T-cell (primary cell): Measurements from ENCODE around the gene PDZD7. TPM values are rescaled to one million over a fixed set of nuclear protein-coding genes. Genes with fewer than 3 reads are reported as not detected.
"Not testable (repeated sequence)": the region's sequence is repeated elsewhere in the genome, so short reads cannot be mapped to it uniquely, and the experiment has no call there.

ENCODE experiments used
- ATAC-seq, 4 experiments: fragments of 200-7000 bp in 3 of 4; fragments of 150-1000 bp in 1 of 4; cut with Tn5 transposase; replicated peaks in 1 of 4; 1 replicate in 3 of 4; 2 replicates in 1 of 4; pipeline ENCODE4 v1.10.0; 2021; ENCODE audit warnings: moderate library complexity in 3 of 4, mild to moderate bottlenecking in 2 of 4, moderate number of reproducible peaks in 1 of 4
- CTCF ChIA-PET, 2 donors: fragments of 300-600 bp; sonication (Branson Sonifier 250); formaldehyde crosslinking; loops; one replicate each; lab custom pipeline; 2022; ENCODE audit warnings: antibody characterized with exemption in 2 of 2; lab: Charles Lee
- POLR2A ChIA-PET, 2 donors: fragments of 300-600 bp; sonication (Branson Sonifier 250); formaldehyde crosslinking; loops; one replicate each; lab custom pipeline; 2022; ENCODE audit warnings: antibody characterized with exemption in 2 of 2; lab: Charles Lee
- DNase-seq, 35 experiments: peaks; one replicate each; pipeline versions ENCODE4 v3.0.0 to v3.0.0-alpha.2; 2013 to 2023
- H3K27ac ChIP-seq: one replicate; pipeline ENCODE4 v1.5.1; 2013; ENCODE audit warnings: low read length
- H3K27me3 ChIP-seq, 2 experiments: replicated peaks in 1 of 2; 1 replicate in 1 of 2; 2 replicates in 1 of 2; pipeline versions ENCODE4 v1.6.1 to v1.7.0; 2013; ENCODE audit warnings: low read length in 1 of 2, mixed read lengths in 1 of 2; ENCODE audit not compliant: control insufficient read depth in 2 of 2, insufficient read depth in 2 of 2; ENCODE audit errors: extremely low read depth in 1 of 2
- H3K36me3 ChIP-seq, 2 donors: 1 replicate in 1 of 2; 2 replicates in 1 of 2; pipeline versions ENCODE4 v1.6.1 to v1.7.0; 2013; ENCODE audit warnings: low read length in 1 of 2; ENCODE audit not compliant: control insufficient read depth in 2 of 2, insufficient read depth in 1 of 2; ENCODE audit errors: extremely low read depth in 1 of 2
- H3K4me1 ChIP-seq, 2 experiments: 1 replicate in 1 of 2; 2 replicates in 1 of 2; pipeline versions ENCODE4 v1.6.1 to v1.7.0; 2013; ENCODE audit warnings: low read length in 2 of 2, mixed read lengths in 1 of 2; ENCODE audit not compliant: insufficient read depth in 2 of 2, control insufficient read depth in 1 of 2; ENCODE audit errors: extremely low read depth in 1 of 2
- H3K4me3 ChIP-seq, 2 donors: 1 replicate in 1 of 2; 2 replicates in 1 of 2; pipeline versions ENCODE4 v1.5.1 to v1.7.0; 2013; ENCODE audit warnings: mild to moderate bottlenecking in 2 of 2, low read length in 1 of 2, moderate library complexity in 1 of 2; ENCODE audit not compliant: control insufficient read depth in 1 of 2; ENCODE audit errors: extremely low read depth in 1 of 2
- H3K9me3 ChIP-seq: 2 replicates; pipeline ENCODE4 v1.7.0; 2013
- H3K27ac Mint-ChIP-seq, 2 donors: one replicate each; pipeline ENCODE4 v1.8.0; 2020 to 2021; ENCODE audit warnings: mild to moderate bottlenecking in 2 of 2, mixed read lengths in 2 of 2
- H3K27me3 Mint-ChIP-seq, 2 donors: one replicate each; pipeline ENCODE4 v1.8.0; 2021 to 2022; ENCODE audit warnings: mixed read lengths in 2 of 2
- H3K36me3 Mint-ChIP-seq: one replicate; pipeline ENCODE4 v1.8.0; 2021; ENCODE audit warnings: mixed read lengths
- H3K4me1 Mint-ChIP-seq, 3 donors: one replicate each; pipeline ENCODE4 v1.8.0; 2020 to 2022; ENCODE audit warnings: mixed read lengths in 3 of 3, mild to moderate bottlenecking in 1 of 3
- H3K4me3 Mint-ChIP-seq, 3 donors: one replicate each; pipeline ENCODE4 v1.8.0; 2020 to 2022; ENCODE audit warnings: mild to moderate bottlenecking in 3 of 3, mixed read lengths in 3 of 3, moderate library complexity in 3 of 3
- H3K9me3 Mint-ChIP-seq, 3 donors: one replicate each; pipeline ENCODE4 v1.8.0; 2020 to 2022; ENCODE audit warnings: mixed read lengths in 3 of 3
- WGBS: methylation state at CpG from one replicate; pipeline ENCODE4 v1.1.5; 2013; ENCODE audit warnings: missing lambda C conversion rate; ENCODE audit not compliant: insufficient coverage; 5-methylcytosine and 5-hydroxymethylcytosine counted together
- total RNA-seq, 35 experiments: library from RNA in 6 of 35; stranded (reverse) in 6 of 35; fragments of 120-200 nt in 1 of 35; gene quantifications; one replicate each; pipeline versions ENCODE4 v1.2.1 to v1.2.4 and lab custom pipeline; 2013 to 2026

Gene PDZD7
- total RNA-seq, 5 donors from 2014 or later (not counting 1 experiment from before 2014, with no cell fraction given) = 1.7 to 2.7 (median 2.3) TPM

DNA sequence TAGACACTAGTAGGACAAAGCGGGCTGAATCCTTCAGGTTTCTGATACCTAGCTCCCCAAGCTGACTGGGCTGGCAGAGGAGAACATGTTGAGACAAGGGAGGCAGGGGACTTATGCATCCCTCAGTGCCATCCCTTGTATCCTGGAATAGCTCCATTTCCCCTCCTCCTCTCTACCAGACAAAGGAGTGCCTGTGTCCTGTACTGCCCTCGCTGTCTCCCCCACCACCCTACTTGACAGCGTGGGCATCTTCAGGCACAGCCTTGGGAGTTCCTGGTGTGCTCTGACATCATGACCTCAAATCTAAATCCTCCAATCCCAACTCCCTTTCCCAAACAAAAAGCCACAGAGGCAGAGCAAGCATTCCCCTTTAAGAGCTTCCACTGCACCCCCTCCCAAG is 9.1 kb upstream of the PDZD7 start:
- ATAC-seq (no peak), DNase-seq (no peak)
- Mint-ChIP-seq H3K27me3 (no peaks in the 10 kb centered on the region), H3K4me1 (peaks cover 23 to 31% (median 26%) of the 10 kb centered on the region in 3 donors), H3K36me3 (peaks cover 31% of the 10 kb centered on the region), H3K27ac (no peak overlapping the region), H3K4me3 (no peak overlapping the region), H3K9me3 (no peaks in the 10 kb centered on the region)
- peaks cover 13 to 43% of the 10 kb centered on the region in 2 donors for H3K36me3 ChIP-seq
- 84% methylated on average over 2 of the region's 3 CpGs for WGBS
- H3K4me3 ChIP-seq = no peak overlapping the region
- POLR2A ChIA-PET = no interaction called here
- H3K4me1 ChIP-seq = peaks cover 5 to 22% of the 10 kb centered on the region in 2 experiments
- CTCF ChIA-PET = interaction anchor here (1.3 to 2.1 kb wide), 2 partner anchors 10 to 11 kb away, joined by 4 to 20 read pairs; no protein-coding TSS in a partner anchor
- H3K27ac ChIP-seq = no peak overlapping the region
- H3K27me3 ChIP-seq = peaks cover 2 to 3% of the 10 kb centered on the region in 2 experiments
- H3K9me3 ChIP-seq = no peaks in the 10 kb centered on the region

DNA sequence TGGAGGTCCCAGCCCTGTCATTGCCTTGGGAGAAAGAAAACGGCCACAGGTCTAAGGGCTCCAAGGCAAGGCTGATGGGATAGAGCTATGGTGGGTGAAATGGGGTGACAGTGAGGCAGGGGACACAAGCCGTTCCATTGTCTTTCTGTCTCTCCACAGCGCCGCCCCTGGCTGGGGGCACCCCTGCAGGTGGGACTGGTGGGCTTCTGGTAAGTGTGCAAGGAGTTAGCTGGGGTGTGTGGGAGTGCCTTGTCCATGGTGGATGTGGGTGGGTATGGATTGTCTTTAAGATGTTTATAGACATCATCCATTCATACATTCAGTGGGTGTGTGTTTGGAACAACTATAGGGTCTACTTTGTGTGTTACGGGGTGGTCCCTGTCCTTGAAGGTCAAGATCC is 7.6 kb upstream of the PDZD7 start:
- Histone ChIP-seq H3K27me3 (peaks cover 0 to 3% of the 10 kb centered on the region in 2 experiments), H3K9me3 (no peaks in the 10 kb centered on the region), H3K4me1 (peaks cover 5 to 22% of the 10 kb centered on the region in 2 experiments), H3K4me3 (no peak overlapping the region), H3K36me3 (peaks cover 13 to 50% of the 10 kb centered on the region in 2 donors), H3K27ac (no peak overlapping the region)
- no peak overlapping the region for H3K27ac Mint-ChIP-seq
- H3K9me3 Mint-ChIP-seq = no peaks in the 10 kb centered on the region
- H3K27me3 Mint-ChIP-seq = no peaks in the 10 kb centered on the region
- POLR2A ChIA-PET = no interaction called here
- H3K4me3 Mint-ChIP-seq = no peak overlapping the region
- H3K4me1 Mint-ChIP-seq = peaks cover 27 to 29% (median 29%) of the 10 kb centered on the region in 3 donors
- ATAC-seq = no peak
- peaks cover 36% of the 10 kb centered on the region for H3K36me3 Mint-ChIP-seq
- 96% methylated on average over 4 of the region's 5 CpGs for WGBS
- no peak for DNase-seq
- CTCF ChIA-PET = interaction anchor here in 1 of 2 donors (1.1 kb wide), 1 partner anchor 12 kb away, joined by 3 read pairs; no protein-coding TSS in a partner anchor

DNA sequence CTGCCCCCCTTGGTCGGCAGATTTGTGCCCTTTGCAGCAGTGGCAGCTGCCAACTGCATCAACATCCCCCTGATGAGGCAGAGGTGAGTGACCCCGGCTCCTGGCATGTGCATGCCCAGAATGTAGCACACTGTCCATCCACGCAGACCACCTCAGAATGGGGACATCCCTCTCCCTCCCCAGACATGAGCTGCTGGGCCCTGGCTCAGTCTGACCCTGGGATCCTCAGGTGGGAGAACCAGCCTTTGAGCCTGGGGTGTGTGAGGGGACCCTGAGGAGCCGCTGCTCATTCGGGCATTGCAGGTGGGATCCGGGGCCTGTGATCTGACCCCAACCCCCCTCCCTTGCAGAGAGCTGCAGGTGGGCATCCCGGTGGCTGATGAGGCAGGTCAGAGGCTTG is 5.8 kb upstream of the PDZD7 start:
- Mint-ChIP-seq H3K27ac (peak overlapping the region in 1 of 2 donors; percentile 11), H3K9me3 (no peaks in the 10 kb centered on the region), H3K27me3 (no peaks in the 10 kb centered on the region), H3K36me3 (peaks cover 36% of the 10 kb centered on the region), H3K4me1 (peaks cover 21 to 27% (median 23%) of the 10 kb centered on the region in 3 donors), H3K4me3 (no peak overlapping the region)
- peaks cover 5 to 20% of the 10 kb centered on the region in 2 experiments for H3K4me1 ChIP-seq
- no peaks in the 10 kb centered on the region for H3K9me3 ChIP-seq
- ChIA-PET CTCF (interaction anchor here in 1 of 2 donors (0.6 kb wide), 1 partner anchor 20 kb away, joined by 3 read pairs; no protein-coding TSS in a partner anchor), POLR2A (no interaction called here)
- WGBS = 79% methylated on average over 2 of the region's 7 CpGs
- H3K36me3 ChIP-seq = peaks cover 13 to 50% of the 10 kb centered on the region in 2 donors
- DNase-seq (no peak), ATAC-seq (no peak)
- no peak overlapping the region for H3K4me3 ChIP-seq
- H3K27ac ChIP-seq = no peak overlapping the region
- H3K27me3 ChIP-seq = no peaks in the 10 kb centered on the region

DNA sequence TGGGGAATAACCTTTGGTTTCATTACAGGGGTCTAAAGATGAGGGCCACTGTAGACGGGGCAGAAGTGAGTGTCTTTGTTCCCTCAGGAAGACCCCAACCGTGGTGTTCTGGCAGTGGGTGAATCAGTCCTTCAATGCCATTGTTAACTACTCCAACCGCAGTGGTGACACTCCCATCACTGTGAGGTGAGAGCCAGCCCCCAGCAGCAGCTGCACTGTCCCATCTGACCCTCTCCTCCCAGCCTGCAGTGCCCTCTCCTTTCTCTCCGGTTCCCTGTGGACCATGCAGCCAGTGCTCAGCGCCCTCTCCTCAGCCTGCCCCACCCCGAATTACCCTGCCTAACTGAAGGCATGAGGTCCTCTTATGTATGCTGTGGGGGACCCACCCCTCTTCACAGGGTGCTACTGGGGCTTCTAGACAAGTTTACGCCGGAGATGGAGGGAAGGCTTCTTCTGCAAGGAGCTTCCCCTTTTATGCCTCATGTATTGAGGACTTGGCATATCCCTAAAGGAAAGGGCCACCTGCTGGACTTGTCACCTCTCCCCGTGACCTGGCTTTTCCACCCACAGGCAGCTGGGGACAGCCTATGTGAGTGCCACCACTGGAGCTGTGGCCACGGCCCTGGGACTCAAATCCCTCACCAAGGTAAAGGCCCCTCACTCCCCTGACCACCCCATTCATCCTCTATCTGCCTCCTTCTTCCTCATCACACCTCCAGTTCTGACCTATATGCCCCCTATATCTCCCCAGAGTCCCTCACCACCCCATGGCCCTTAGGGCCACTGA is 5.2 kb upstream of the PDZD7 start:
- H3K9me3 Mint-ChIP-seq = no peaks in the 10 kb centered on the region
- no peaks in the 10 kb centered on the region for H3K27me3 Mint-ChIP-seq
- ChIA-PET POLR2A (no interaction called here), CTCF (interaction anchor here in 1 of 2 donors (0.6 kb wide), 1 partner anchor 19 kb away, joined by 3 read pairs; no protein-coding TSS in a partner anchor)
- peaks cover 17 to 27% (median 18%) of the 10 kb centered on the region in 3 donors for H3K4me1 Mint-ChIP-seq
- Histone ChIP-seq H3K4me3 (no peak overlapping the region), H3K27me3 (no peaks in the 10 kb centered on the region), H3K27ac (no peak overlapping the region), H3K36me3 (peaks cover 13 to 50% of the 10 kb centered on the region in 2 donors), H3K4me1 (peaks cover 5 to 20% of the 10 kb centered on the region in 2 experiments), H3K9me3 (no peaks in the 10 kb centered on the region)
- H3K36me3 Mint-ChIP-seq = peaks cover 36% of the 10 kb centered on the region
- WGBS = 88% methylated on average over 8 of the region's 10 CpGs
- H3K27ac Mint-ChIP-seq = no peak overlapping the region
- no peak for ATAC-seq
- DNase-seq = no peak
- no peak overlapping the region for H3K4me3 Mint-ChIP-seq

DNA sequence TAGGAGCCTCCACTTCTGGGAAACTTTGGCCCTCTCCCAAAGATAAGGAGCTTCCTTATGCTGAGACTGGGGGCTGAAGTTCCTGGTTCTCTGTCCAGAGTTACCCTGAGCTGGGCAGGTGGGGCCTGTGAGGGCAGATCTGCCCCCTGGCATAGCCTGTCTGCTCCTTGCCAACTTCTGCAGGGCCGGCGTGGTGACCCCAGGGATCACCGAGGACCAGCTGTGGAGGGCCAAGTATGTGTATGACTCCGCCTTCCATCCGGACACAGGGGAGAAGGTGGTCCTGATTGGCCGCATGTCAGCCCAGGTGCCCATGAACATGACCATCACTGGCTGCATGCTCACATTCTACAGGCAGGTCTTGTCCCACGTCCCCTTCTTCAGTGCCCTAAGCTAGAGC is 4.4 kb upstream of the PDZD7 start:
- Histone ChIP-seq H3K36me3 (peaks cover 13 to 50% of the 10 kb centered on the region in 2 donors), H3K4me3 (no peak overlapping the region), H3K27ac (no peak overlapping the region), H3K27me3 (peaks cover 0 to 1% of the 10 kb centered on the region in 2 experiments), H3K4me1 (peaks cover 7 to 23% of the 10 kb centered on the region in 2 experiments), H3K9me3 (no peaks in the 10 kb centered on the region)
- ATAC-seq (no peak), DNase-seq (no peak)
- no peak overlapping the region for H3K27ac Mint-ChIP-seq
- no peaks in the 10 kb centered on the region for H3K27me3 Mint-ChIP-seq
- H3K9me3 Mint-ChIP-seq = no peaks in the 10 kb centered on the region
- peaks cover 36% of the 10 kb centered on the region for H3K36me3 Mint-ChIP-seq
- peaks cover 17 to 26% (median 20%) of the 10 kb centered on the region in 3 donors for H3K4me1 Mint-ChIP-seq
- ChIA-PET CTCF (interaction anchor here (0.5 to 0.6 kb wide), 2 partner anchors 13 to 22 kb away, joined by 3 read pairs; no protein-coding TSS in a partner anchor), POLR2A (no interaction called here)
- no peak overlapping the region for H3K4me3 Mint-ChIP-seq
- WGBS = 94% methylated on average over 7 of the region's 7 CpGs

DNA sequence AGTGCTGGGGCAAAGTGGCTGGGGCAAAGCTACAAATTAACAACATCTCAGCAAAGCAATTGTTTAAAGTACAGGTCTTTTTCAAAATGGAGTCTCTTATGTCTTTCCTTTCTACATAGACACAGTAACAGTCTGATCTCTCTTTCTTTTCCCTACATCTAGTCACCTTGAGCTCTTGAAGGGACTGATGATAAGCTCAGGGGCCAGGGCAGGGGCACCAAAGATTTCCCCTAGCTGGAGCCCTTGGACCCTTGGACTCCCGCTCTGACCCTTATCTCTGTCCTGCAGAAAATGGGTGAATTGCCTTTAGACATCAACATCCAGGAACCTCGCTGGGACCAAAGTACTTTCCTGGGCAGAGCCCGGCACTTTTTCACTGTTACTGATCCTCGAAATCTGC is 3.5 kb upstream of the PDZD7 start:
- H3K9me3 ChIP-seq, H3K4me3 Mint-ChIP-seq, ATAC-seq, DNase-seq, H3K27me3 Mint-ChIP-seq, H3K27ac Mint-ChIP-seq, H3K9me3 Mint-ChIP-seq, H3K27ac ChIP-seq, H3K4me3 ChIP-seq: not testable (repeated sequence)
- Mint-ChIP-seq H3K36me3 (peaks cover 36% of the 10 kb centered on the region), H3K4me1 (peaks cover 17 to 26% (median 20%) of the 10 kb centered on the region in 3 donors)
- H3K27me3 ChIP-seq = peaks cover 0 to 10% of the 10 kb centered on the region in 2 experiments
- peaks cover 7 to 27% of the 10 kb centered on the region in 2 experiments for H3K4me1 ChIP-seq
- ChIA-PET CTCF (interaction anchor here in 1 of 2 donors (0.9 kb wide), 1 partner anchor 9 kb away, joined by 4 read pairs; no protein-coding TSS in a partner anchor), POLR2A (interaction anchor here in 1 of 2 donors (0.9 kb wide), 1 partner anchor 9 kb away, joined by 3 read pairs; no protein-coding TSS in a partner anchor)
- H3K36me3 ChIP-seq = peaks cover 7 to 44% of the 10 kb centered on the region in 2 donors
- WGBS = 100% methylated on average over 4 of the region's 4 CpGs
